GM12865 (cell line): ENCODE results near the gene CD6.

Source experiments
- DNase-seq: peaks from one replicate; pipeline ENCODE4 v3.0.0; 2010; ENCODE audit warnings: low read depth
- H3K4me3 ChIP-seq: 2 replicates; pipeline ENCODE4 v1.5.1; 2011; ENCODE audit warnings: mild to moderate bottlenecking, low read depth, low read length, control low read depth
- TF ChIP-seq, protein P1 (sequence below): IDR thresholded peaks from 2 replicates; pipeline ENCODE4 v1.5.1; 2011; ENCODE audit warnings: low read length, control low read depth, low read depth, inconsistent platforms; ENCODE audit not compliant: insufficient read depth; ENCODE audit errors: missing control alignments

CD6 gene

DNA sequence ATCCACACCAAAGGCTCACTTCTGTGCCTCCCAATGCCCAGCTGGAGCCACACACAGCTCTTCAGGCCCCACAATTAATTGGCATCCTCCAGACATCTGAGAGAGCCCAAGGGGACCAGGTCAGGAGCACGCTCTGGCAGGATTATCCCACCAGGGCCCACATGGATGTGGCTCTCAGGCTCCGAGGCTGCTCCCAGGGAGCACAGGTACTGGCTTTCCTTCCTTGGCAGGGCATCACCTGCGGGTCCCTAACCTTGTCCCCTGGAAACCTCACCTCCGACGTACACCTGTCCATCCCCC lies 54.3 kb downstream of the CD6 start:
- TF ChIP-seq, protein P1, sequence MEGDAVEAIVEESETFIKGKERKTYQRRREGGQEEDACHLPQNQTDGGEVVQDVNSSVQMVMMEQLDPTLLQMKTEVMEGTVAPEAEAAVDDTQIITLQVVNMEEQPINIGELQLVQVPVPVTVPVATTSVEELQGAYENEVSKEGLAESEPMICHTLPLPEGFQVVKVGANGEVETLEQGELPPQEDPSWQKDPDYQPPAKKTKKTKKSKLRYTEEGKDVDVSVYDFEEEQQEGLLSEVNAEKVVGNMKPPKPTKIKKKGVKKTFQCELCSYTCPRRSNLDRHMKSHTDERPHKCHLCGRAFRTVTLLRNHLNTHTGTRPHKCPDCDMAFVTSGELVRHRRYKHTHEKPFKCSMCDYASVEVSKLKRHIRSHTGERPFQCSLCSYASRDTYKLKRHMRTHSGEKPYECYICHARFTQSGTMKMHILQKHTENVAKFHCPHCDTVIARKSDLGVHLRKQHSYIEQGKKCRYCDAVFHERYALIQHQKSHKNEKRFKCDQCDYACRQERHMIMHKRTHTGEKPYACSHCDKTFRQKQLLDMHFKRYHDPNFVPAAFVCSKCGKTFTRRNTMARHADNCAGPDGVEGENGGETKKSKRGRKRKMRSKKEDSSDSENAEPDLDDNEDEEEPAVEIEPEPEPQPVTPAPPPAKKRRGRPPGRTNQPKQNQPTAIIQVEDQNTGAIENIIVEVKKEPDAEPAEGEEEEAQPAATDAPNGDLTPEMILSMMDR, result no peak
- no peak overlapping the region for H3K4me3 ChIP-seq
- no peak for DNase-seq

DNA sequence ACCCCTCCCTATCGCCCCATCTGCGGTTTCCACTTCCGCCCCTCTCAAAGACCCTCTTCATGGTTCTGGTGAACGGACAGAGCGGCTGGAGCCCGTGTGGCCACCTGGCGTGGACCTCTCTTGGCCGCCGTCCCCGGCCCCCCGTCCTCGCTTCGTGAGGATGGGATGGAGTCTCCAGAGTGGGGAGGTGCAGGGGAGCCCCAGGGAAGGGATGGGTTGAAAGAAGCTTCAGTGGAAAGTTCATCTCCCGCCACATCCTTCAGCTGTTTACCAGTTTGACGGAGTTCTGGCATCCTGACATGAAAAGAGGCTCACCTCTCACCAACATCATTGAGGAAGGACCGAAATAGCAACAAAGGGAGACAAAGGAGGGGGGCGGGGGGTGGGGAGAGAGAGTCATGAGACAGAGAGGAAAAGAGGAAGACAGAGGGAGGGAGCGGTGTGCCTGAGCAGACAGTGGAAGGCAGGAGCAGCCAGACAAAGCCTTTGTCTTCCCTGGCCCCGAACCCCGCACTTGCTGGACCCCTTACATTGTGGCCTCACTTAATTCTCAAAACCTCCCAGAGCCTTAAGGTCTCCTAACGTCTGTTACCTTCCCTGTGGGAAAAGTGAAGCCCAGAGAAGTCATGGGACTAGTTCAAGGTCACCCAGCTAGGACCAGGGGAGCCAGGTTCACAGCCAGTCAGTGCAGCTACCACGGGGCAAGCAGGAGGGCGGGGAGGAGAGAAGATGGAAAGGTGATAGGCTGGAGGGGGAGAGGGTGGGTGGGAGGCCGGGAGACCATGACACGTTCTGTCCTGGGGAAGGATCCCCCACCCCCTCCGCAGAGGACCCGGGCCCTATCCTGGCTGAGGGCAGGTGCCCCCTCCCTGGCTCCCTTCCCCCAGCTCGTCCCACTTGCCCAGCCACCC lies 54.9 kb downstream of the CD6 start:
- TF ChIP-seq, protein P1, result no peak
- H3K4me3 ChIP-seq, result no peak overlapping the region
- DNase-seq, result no peak

DNA sequence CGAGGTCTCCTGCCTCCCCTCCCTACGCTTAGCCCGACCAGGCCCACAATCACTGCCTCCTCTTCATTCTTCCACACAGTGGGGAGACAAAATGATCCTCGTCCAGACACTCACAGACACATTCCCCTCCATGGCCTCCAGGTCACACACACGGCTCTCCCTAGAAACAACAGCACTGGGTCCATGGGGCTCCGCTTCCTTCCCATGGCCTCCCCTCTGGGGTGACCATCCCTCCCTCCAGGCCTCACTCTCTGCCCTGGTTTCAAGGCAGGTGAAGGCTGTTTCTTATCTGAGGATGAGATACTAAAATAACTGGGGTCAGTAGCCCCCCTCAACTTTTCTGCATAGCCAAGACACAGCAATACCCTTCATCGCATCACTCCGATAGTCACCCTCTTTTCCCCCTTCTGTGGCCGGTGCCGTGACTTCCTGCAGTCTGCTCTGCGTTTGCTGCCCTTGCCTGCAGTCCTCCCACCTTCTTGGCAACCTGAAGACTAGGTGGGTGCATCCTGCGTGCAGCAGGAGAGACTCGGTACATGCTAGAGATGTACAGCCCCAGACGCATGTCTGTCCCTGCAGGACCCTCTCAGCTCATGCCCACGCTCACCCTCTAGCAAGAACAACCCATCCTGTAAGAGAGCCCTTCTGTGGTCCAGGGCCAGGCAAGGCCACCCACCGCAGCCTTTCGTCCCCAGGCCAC lies 55.8 kb downstream of the CD6 start:
- no peak for DNase-seq
- TF ChIP-seq, protein P1, result no peak
- no peak overlapping the region for H3K4me3 ChIP-seq

DNA sequence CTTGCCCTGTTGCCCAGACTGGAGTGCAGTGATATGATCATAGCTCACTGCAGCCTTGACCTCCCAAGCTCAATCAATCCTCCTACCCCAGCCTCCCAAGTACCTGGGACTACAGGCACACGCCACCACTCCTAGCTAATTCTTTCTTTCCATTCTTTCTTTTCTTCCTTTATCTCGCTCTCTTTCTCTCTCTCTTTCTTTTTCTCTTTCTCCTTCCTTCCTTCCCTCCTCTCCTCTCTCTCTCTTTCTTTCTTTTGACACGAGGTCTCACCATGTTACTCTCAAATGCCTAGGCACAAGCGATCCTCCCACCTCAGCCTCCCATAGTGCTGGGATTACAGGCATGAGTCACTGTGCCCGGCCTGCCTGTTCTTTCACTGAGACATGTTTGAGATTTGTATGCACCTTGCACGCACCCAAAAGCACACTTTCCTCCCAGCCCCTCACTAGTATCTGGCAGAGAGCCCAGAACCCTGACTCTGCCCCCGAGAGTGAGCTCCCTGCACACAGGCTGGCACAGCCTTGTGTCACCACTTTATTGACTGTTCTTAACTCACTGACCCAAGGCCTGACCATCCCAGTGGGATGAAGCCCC lies 56.8 kb downstream of the CD6 start:
- peak; percentile 81 for DNase-seq
- TF ChIP-seq, protein P1, result no peak
- H3K4me3 ChIP-seq, result no peak overlapping the region

DNA sequence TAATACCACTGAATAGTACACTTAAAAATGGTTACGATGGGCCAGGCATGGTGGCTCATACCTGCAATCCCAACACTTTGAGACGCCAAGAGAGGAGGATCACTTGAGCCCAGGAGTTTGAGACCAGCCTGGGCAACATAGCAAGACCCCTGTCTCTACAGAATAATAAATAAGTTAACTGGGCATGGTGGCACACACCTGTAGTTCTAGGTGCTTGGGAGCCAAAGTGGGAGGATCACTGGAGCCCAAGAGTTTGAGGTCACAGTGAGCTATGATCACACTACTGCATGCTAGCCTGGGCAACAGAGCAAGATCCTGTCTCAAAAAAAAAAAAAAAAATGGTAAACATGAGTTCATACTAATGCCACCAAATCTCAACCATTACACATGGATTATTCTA lies 61.3 kb downstream of the CD6 start:
- DNase-seq, result no peak
- no peak overlapping the region for H3K4me3 ChIP-seq
- TF ChIP-seq, protein P1, result no peak

DNA sequence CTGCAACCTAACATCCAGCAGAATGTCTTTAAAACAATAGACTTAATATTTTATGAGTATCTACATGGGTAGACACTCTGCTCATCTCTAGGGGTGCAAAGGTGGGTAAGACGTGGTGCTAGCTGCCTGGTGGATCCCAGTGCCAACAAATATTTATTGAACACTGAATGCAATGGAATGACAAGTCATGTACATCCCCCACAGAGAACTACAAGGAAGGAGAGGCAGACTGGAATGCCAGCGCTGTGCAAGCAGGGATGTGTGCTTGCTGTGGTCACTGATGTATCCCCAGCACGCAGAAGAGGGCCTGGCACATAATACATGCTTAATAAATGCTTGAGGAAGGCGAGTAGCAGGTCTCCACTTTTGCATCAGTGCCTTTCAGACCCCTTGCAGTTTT lies 61.9 kb downstream of the CD6 start:
- TF ChIP-seq, protein P1, result no peak
- DNase-seq, result no peak
- no peak overlapping the region for H3K4me3 ChIP-seq
